HG02642 (cell line): ENCODE measurements around the gene PARP3.
"Not testable (repeated sequence)": the region's sequence is repeated elsewhere in the genome, so short reads cannot be mapped to it uniquely, and the experiment has no call there.

ENCODE experiments used
- ATAC-seq: cut with Tn5 transposase; IDR thresholded peaks from one replicate; pipeline ENCODE4 v1.9.1; 2021; ENCODE audit warnings: mild to moderate bottlenecking; ENCODE audit not compliant: unreplicated experiment, poor library complexity

Gene PARP3

GRCh38 chr3:51941798-51942602, at the start of gene PARP3, which contains the start of gene RRP9:
Gene PARP3 (plus strand): TSS chr3:51942363. CDS start chr3:51943356, 993 bp downstream.
Gene RRP9 (minus strand): TSS chr3:51941904. CDS start chr3:51941867, 37 bp downstream.
- ATAC-seq = peak; percentile 93

DNA sequence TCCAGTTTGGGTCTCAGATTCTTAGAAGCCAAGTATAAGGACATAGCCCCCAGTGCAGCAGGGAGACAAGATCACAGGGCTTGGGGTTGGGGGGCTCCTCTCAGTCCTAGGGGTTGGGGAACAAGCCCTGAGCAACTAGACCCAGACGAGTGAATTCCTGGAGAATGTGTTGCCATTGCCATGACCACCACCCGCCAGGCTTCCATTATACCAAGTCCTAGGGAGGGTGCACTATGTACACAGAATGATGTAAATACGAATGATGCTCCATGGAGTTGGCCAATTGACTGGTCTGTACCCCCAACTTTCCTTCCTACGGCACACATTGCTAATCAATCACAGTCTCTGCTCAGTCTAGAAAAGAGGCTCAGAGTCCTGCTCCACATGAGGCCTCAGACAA, 47.8 kb upstream of the PARP3 start:
- no peak for ATAC-seq

DNA sequence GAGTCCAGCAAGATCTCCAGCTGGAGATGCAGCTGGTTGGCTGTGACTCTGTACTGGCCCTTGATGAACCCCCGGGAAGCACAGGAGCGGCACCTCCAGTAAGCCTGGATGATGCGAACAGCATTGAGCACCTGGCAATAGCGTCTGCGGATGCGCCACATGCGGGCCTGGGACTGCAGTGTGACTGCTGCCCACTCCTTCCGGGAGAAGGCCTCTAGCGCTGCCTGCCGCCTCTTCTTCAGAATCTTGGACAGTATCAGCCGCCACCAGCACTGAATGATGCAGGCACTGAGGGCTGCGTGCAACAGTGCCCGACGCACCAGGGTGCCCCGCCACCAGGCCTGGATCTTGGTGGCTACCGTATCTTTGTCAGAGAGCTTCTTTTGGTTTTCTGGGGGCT, 47.2 kb upstream of the PARP3 start:
- no peak for ATAC-seq

GRCh38 chr3:51896607-51897305, 45.4 kb upstream of the PARP3 start:
- no peak for ATAC-seq

GRCh38 chr3:51897391-51897790, 44.8 kb upstream of the PARP3 start:
- ATAC-seq = no peak

DNA sequence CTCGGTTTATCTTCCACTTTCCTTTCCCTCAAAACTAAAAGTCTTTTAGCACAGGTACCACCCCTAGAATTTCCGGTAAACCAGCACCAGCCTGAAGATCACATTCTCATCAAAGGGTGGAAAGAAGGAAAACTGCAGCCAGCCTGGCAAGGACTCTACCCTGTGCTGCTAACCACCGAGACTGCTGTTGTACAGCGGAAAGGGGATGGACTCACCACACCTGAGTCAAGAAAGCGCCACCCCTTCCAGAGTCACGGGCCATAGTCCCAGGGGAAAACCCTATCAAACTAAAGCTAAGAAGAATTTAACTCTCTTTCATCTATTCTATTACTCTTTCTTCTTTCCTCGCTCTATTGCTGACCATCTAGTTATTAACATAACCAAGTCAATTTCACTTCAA, 42.1 kb upstream of the PARP3 start:
- ATAC-seq = not testable (repeated sequence)

- ATAC-seq = not testable (repeated sequence)
Measured at GRCh38 chr3:51902361-51902760, 39.8 kb upstream of the PARP3 start.

DNA sequence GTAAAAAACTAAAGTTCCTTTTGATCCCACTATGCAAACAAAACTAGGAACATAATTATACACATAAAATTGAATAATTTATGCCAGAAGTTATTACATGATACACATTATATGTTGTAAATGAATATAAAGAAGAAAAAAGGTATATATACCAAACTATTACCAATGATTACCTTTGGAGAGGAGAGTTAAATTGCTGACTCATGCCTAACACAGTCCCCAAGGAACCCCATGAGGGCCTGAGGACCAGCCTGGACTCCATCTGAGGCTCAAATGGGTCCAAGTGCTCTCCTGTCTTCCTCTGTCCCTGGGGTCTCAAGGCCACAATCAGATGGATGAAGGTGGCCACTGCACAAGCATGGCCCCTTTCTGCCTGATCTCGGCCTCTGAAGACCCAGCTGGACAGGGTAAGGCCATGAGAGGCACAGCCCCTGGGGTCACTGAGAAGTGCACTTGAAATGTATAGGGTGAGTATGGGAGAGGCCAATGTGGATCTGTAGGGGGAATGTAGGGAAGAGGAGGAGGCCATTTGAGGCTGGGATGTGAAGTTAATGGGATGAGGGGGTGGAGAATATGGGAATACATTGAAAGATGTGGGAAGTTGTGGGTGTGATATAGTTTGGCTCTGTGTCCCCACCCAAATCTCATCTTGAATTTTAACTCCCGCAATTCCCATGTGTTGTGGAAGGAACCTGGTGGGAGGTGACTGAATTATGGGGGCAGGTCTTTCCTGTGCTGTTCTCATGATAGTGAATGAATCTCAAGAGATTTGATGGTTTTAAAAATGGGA, 37.9 kb upstream of the PARP3 start:
- no peak for ATAC-seq

GRCh38 chr3:51908026-51908425, 34.1 kb upstream of the PARP3 start:
- ATAC-seq = no peak

- no peak for ATAC-seq
Measured at GRCh38 chr3:51916418-51916817, 25.7 kb upstream of the PARP3 start.

GRCh38 chr3:51921081-51921578, 21.0 kb upstream of the PARP3 start:
- no peak for ATAC-seq

DNA sequence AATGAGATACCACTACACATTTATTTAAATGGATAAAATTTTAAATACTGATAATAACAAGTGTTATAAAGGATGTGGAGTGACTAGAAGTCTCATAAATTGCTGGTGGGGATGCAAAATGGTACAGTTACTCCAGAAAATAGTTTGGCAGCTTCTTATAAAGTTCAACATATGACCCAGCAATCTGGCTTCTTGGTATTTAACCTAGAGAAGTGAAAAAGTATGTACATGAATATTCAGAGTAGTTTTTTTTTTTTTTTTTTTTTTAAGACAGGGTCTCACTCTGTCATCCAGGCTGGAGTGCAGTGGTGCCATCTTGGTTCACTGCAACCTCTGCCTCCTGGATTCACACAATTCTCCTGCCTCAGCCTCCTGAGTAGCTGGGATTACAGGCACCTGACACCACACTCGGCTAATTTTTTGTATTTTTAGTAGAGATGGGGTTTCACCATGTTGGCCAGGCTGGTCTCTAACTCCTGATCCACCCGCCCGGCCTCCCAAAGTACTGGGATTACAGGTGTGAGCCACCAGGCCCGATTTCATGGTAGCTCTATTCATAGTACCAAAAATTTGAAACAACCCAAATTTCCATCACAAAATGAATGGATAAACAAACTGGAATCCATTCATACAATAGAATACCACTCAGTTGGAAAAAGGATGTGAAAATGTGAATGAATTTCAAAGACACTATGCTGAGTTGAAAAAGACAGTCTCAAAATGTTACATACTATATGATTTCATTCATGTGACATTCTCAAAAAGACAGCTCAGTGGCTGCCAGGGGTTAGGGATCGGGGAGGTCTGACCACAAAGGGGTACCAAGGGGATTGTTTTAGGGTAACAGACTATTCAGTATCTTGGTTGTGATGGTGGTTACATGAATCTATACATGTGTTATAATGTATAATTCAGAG, 14.8 kb upstream of the PARP3 start:
- no peak for ATAC-seq

- no peak for ATAC-seq
Measured at GRCh38 chr3:51928438-51928837, 13.7 kb upstream of the PARP3 start.

- ATAC-seq = not testable (repeated sequence)
Measured at GRCh38 chr3:51928981-51929380, 13.2 kb upstream of the PARP3 start.

GRCh38 chr3:51929420-51930003, 12.7 kb upstream of the PARP3 start:
- ATAC-seq = no peak

- ATAC-seq = no peak
Measured at GRCh38 chr3:51930439-51930838, 11.7 kb upstream of the PARP3 start.

GRCh38 chr3:51931756-51932155, 10.4 kb upstream of the PARP3 start:
- no peak for ATAC-seq

GRCh38 chr3:51932471-51933370, 9.4 kb upstream of the PARP3 start:
- ATAC-seq = no peak
